Measurements from ENCODE around the gene AKAP8L.

DNA sequence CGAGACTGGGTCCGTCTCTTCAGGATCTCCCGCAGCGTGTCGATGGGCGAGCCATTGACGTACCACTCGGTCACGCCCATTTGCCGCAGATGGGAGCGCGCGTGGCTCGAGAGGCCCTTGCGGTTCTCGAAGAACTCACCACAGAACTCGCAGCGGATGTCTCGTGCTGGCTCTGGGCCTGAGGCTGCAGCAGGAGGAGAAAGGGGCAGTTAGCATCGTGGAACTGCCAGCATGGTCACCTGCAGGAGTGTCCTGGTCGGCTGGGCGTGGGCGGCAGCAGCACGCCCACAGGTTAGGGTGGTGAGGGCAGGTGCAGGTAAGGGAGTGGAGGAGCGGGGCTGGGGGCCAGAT is 8.5 kb upstream of the AKAP8L start:
- TF ChIP-seq CTCF (IDR thresholded peaks at IDR 0.05), result no peak
- TF ChIP-seq POLR2A (IDR thresholded peaks at IDR 0.05), result no peak

Data from heart left ventricle (tissue), 13 donors.